Sigmoid colon (tissue), 4 donors: ENCODE data around the gene ACP6.

ENCODE experiments used
- EP300 ChIP-seq, 4 donors: sonication (generic); formaldehyde crosslinking; IDR thresholded peaks; one replicate each; pipeline ENCODE4 v1.6.1; 2017; ENCODE audit warnings: antibody characterized with exemption in 4 of 4
- POLR2AphosphoS5 ChIP-seq, 4 donors: sonication (generic); formaldehyde crosslinking; IDR thresholded peaks; one replicate each; pipeline ENCODE4 v1.6.1; 2017; ENCODE audit warnings: antibody characterized with exemption in 4 of 4
- TF ChIP-seq, protein P1 (sequence below), 4 experiments: fragments of 450-650 bp in 3 of 4; fragments of 200-600 bp in 1 of 4; IDR thresholded peaks; one replicate each; pipeline ENCODE4 v1.5.1; 2016 to 2019; ENCODE audit warnings: antibody characterized with exemption in 4 of 4, mild to moderate bottlenecking in 3 of 4, moderate library complexity in 2 of 4

DNA sequence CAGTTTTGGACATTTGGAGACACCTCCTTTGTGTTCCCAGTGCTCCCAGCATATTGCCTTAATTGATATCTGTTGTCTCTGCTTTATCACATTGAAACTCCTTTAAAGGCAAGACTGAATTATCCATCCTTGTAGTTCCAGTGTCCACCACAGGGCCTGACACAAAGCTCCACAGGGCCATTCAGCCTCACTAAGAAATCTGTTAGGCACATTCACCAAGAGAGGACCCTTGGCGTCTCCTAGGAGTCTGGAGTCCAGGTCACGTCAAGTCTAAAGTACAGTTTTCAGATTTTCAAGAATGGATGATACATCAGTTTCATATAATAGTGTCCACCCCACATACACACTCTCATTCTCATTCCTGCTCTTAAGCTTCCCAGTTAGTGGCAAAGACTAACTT, 4.8 kb downstream of the ACP6 start:
- TF ChIP-seq, protein P1, sequence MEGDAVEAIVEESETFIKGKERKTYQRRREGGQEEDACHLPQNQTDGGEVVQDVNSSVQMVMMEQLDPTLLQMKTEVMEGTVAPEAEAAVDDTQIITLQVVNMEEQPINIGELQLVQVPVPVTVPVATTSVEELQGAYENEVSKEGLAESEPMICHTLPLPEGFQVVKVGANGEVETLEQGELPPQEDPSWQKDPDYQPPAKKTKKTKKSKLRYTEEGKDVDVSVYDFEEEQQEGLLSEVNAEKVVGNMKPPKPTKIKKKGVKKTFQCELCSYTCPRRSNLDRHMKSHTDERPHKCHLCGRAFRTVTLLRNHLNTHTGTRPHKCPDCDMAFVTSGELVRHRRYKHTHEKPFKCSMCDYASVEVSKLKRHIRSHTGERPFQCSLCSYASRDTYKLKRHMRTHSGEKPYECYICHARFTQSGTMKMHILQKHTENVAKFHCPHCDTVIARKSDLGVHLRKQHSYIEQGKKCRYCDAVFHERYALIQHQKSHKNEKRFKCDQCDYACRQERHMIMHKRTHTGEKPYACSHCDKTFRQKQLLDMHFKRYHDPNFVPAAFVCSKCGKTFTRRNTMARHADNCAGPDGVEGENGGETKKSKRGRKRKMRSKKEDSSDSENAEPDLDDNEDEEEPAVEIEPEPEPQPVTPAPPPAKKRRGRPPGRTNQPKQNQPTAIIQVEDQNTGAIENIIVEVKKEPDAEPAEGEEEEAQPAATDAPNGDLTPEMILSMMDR (IDR thresholded peaks at IDR 0.05): no peak
- TF ChIP-seq POLR2AphosphoS5 (IDR thresholded peaks at IDR 0.05): no peak
- no peak for TF ChIP-seq EP300 (IDR thresholded peaks at IDR 0.05)
